ENCODE results near the gene LDLRAD4. TPM values are rescaled to one million over a fixed set of nuclear protein-coding genes. Genes with fewer than 3 reads are reported as not detected.

LDLRAD4 gene
- total RNA-seq, 1 donor from 2014 or later: 20.4 TPM

DNA sequence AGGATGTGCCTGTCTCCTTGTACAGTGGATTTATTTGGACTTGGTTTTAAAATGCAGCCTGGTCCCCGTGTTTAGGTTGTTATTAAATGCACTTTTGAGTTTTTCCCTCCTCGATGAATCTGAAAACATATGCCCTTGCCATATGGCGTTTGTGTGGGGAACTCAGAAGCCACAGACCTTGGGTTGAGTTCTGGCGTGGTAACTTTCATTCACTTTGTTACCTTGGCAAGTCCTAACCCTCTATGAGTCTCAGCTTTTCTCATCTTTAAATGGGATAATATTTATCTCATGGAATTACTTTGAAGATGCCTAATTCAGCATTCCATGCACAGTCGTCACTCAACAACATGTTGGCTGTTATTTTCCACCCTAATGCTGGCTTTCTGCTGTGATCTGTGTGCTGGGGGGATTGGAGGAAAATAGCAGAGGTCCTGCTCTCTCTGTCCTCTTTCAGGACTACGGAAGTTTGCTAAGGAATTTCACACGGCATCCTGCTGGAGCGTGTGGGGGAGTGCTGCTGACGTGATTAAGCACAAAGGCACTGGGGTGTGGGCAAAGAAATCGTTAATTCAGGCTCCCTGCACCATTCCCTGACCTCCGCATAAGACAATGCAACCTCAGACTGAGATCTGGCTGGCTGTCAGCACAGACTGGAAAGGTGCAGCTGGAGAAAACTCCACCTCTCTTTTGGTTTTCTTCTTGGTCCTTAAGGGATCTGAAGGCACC is 61.7 kb downstream of the LDLRAD4 start:
- Mint-ChIP-seq H3K36me3 (ENCODE audit: unreplicated experiment) (no peaks in the 10 kb centered on the region), H3K27me3 (ENCODE audit: unreplicated experiment) (no peaks in the 10 kb centered on the region), H3K27ac (ENCODE audit: unreplicated experiment) (no peak overlapping the region), H3K9me3 (ENCODE audit: unreplicated experiment) (no peaks in the 10 kb centered on the region), H3K4me1 (ENCODE audit: unreplicated experiment) (no peaks in the 10 kb centered on the region), H3K4me3 (ENCODE audit: unreplicated experiment) (no peak overlapping the region)
- DNase-seq (ENCODE audit: extremely low spot score, unreplicated experiment): no peak
- no peak for TF ChIP-seq CTCF (IDR thresholded peaks at IDR 0.05)

DNA sequence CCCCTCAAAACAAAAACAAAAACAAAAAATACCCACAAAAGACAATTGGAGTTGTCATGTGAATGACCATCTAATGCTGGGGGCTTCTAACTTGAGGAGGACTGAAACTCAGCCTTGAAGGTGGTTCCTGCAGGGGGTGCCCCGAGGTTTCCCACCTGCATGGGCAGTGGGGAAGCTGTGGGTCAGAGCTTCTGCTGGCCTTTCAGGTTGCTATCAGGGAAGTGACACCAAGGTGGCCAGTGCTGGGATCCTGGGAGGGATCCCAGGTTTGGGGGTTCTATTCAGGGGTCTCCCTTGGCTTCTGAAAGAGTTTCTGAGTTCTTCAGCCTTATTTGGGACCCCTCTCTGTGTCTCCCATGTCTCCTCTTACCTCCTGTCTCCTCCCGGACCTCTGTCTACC is 62.8 kb downstream of the LDLRAD4 start:
- H3K4me3 Mint-ChIP-seq (ENCODE audit: unreplicated experiment): no peak overlapping the region
- no peaks in the 10 kb centered on the region for H3K9me3 Mint-ChIP-seq (ENCODE audit: unreplicated experiment)
- no peak overlapping the region for H3K27ac Mint-ChIP-seq (ENCODE audit: unreplicated experiment)
- no peaks in the 10 kb centered on the region for H3K27me3 Mint-ChIP-seq (ENCODE audit: unreplicated experiment)
- H3K36me3 Mint-ChIP-seq (ENCODE audit: unreplicated experiment): no peaks in the 10 kb centered on the region
- TF ChIP-seq CTCF (IDR thresholded peaks at IDR 0.05): no peak
- H3K4me1 Mint-ChIP-seq (ENCODE audit: unreplicated experiment): no peaks in the 10 kb centered on the region
- DNase-seq (ENCODE audit: extremely low spot score, unreplicated experiment): no peak

DNA sequence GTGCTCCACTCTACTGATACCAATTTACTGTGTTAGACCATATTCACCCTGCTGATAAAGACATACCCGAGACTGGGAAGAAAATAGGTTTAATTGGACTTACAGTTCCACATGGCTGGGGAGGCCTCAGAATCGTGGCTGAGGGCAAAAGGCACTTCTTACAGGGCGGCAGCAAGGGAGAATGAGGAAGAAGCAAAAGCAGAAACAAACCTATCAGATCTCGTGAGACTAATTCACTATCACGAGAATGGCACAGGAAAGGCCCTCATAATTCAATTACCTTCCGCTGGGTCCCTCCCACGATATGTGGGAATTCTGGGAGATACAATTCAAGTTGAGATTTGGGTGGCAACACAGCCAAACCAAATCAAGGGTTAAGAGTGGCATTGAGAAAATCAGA is 65.2 kb downstream of the LDLRAD4 start:
- no peak overlapping the region for H3K4me3 Mint-ChIP-seq (ENCODE audit: unreplicated experiment)
- H3K27me3 Mint-ChIP-seq (ENCODE audit: unreplicated experiment): no peaks in the 10 kb centered on the region
- TF ChIP-seq CTCF (IDR thresholded peaks at IDR 0.05): no peak
- H3K27ac Mint-ChIP-seq (ENCODE audit: unreplicated experiment): no peak overlapping the region
- DNase-seq (ENCODE audit: extremely low spot score, unreplicated experiment): no peak
- H3K9me3 Mint-ChIP-seq (ENCODE audit: unreplicated experiment): no peaks in the 10 kb centered on the region
- H3K4me1 Mint-ChIP-seq (ENCODE audit: unreplicated experiment): no peaks in the 10 kb centered on the region
- H3K36me3 Mint-ChIP-seq (ENCODE audit: unreplicated experiment): no peaks in the 10 kb centered on the region

GRCh38 chr18:13284330-13285027 is 65.9 kb downstream of the LDLRAD4 start:
- DNase-seq (ENCODE audit: extremely low spot score, unreplicated experiment): no peak
- no peak for TF ChIP-seq CTCF (IDR thresholded peaks at IDR 0.05)
- Mint-ChIP-seq H3K9me3 (ENCODE audit: unreplicated experiment) (no peaks in the 10 kb centered on the region), H3K36me3 (ENCODE audit: unreplicated experiment) (no peaks in the 10 kb centered on the region), H3K27me3 (ENCODE audit: unreplicated experiment) (no peaks in the 10 kb centered on the region), H3K4me3 (ENCODE audit: unreplicated experiment) (no peak overlapping the region), H3K4me1 (ENCODE audit: unreplicated experiment) (peaks cover 2% of the 10 kb centered on the region), H3K27ac (ENCODE audit: unreplicated experiment) (no peak overlapping the region)

GRCh38 chr18:13285874-13286273 is 67.3 kb downstream of the LDLRAD4 start:
- H3K4me1 Mint-ChIP-seq (ENCODE audit: unreplicated experiment): peaks cover 5% of the 10 kb centered on the region
- no peak overlapping the region for H3K27ac Mint-ChIP-seq (ENCODE audit: unreplicated experiment)
- no peak overlapping the region for H3K4me3 Mint-ChIP-seq (ENCODE audit: unreplicated experiment)
- TF ChIP-seq CTCF (IDR thresholded peaks at IDR 0.05): no peak
- H3K9me3 Mint-ChIP-seq (ENCODE audit: unreplicated experiment): no peaks in the 10 kb centered on the region
- no peak for DNase-seq (ENCODE audit: extremely low spot score, unreplicated experiment)
- H3K36me3 Mint-ChIP-seq (ENCODE audit: unreplicated experiment): no peaks in the 10 kb centered on the region
- H3K27me3 Mint-ChIP-seq (ENCODE audit: unreplicated experiment): no peaks in the 10 kb centered on the region
